ENCODE data around the gene PSMB7. TPM values are rescaled to one million over a fixed set of nuclear protein-coding genes. Genes with fewer than 3 reads are reported as not detected.
A peak's percentile ranks its signal among the peaks of the same experiment; 100 is the strongest.

The PSMB7 gene
- total RNA-seq, 4 donors from 2014 or later = 265 to 438 (median 354) TPM

DNA sequence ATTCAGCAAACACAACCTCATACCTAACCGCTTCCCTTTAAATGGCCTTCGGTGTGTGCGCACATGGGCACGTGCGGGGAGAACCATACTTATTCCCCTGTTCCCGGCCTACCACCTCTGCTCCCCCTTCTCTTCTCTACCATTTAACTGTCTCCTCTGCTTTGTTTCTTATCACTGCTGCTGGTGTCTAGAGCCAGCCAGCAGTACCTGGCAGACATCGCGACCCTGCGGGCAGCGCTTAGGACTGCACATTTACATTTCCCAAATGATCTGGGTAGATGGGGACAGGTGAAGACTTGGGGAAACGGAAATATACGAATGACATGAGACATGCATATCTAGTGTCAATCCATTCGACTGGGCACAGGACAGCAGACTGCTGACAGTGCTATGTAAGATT, 56.6 kb downstream of the PSMB7 start:
- in situ Hi-C loops (cut with MboI; ENCODE audit: low sequenced_read_pairs in 4 of 4) = no loop called here
- no peak for TF ChIP-seq POLR2A (IDR thresholded peaks at IDR 0.05)
- TF ChIP-seq, protein P1, sequence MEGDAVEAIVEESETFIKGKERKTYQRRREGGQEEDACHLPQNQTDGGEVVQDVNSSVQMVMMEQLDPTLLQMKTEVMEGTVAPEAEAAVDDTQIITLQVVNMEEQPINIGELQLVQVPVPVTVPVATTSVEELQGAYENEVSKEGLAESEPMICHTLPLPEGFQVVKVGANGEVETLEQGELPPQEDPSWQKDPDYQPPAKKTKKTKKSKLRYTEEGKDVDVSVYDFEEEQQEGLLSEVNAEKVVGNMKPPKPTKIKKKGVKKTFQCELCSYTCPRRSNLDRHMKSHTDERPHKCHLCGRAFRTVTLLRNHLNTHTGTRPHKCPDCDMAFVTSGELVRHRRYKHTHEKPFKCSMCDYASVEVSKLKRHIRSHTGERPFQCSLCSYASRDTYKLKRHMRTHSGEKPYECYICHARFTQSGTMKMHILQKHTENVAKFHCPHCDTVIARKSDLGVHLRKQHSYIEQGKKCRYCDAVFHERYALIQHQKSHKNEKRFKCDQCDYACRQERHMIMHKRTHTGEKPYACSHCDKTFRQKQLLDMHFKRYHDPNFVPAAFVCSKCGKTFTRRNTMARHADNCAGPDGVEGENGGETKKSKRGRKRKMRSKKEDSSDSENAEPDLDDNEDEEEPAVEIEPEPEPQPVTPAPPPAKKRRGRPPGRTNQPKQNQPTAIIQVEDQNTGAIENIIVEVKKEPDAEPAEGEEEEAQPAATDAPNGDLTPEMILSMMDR (IDR thresholded peaks at IDR 0.05 in 4 of 5, conservative IDR thresholded peaks at IDR 0.05 in 1 of 5) = no peak
- intact Hi-C loops (cut with DNase I; ENCODE audit: low total_unique reads) = no loop called here
- Histone ChIP-seq H3K4me3 (no peak overlapping the region), H3K9me3 (no peaks in the 10 kb centered on the region), H3K36me3 (peaks cover 0 to under 1% of the 10 kb centered on the region in 2 donors), H3K27me3 (no peaks in the 10 kb centered on the region), H3K27ac (no peak overlapping the region), H3K4me1 (peaks cover 23 to 33% of the 10 kb centered on the region in 2 donors)
- no peak for ATAC-seq
- DNase-seq = no peak

DNA sequence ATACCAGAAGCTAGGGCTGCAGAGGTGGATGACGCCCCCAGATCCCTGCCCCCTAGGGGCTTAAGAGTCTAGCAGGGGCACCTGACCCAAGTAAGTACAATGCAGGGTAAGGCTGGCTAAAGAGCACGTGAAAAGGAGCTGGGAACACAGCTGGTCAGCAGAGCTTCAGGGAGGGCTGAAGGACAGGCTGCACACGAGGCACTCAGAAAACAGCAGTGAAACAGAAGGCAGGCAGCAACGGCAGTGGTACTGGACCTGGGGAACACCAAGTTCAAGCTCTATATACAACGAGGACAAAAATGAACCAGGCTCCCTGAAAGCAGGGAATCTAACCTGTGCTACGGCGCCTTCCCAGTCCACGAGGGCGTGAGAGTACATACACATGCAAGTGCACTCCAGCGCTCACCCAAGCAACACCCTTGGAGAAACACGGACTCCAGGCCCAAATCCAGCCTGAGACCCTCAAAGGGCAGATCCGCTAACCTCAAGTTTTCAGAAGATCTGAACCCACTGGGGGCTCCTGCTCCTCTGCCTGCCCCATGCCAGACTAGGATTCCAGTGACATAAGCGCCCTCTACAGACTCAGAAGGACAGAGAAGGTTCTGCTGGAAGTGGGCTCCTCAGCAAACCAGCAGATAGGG, 57.4 kb downstream of the PSMB7 start:
- Histone ChIP-seq H3K4me1 (peaks cover 19 to 29% of the 10 kb centered on the region in 2 donors), H3K27me3 (no peaks in the 10 kb centered on the region), H3K4me3 (no peak overlapping the region), H3K9me3 (no peaks in the 10 kb centered on the region), H3K36me3 (peaks cover 0 to 9% of the 10 kb centered on the region in 2 donors), H3K27ac (no peak overlapping the region)
- no peak for TF ChIP-seq POLR2A (IDR thresholded peaks at IDR 0.05)
- TF ChIP-seq, protein P1 (IDR thresholded peaks at IDR 0.05 in 4 of 5, conservative IDR thresholded peaks at IDR 0.05 in 1 of 5) = no peak
- ATAC-seq (peak in 1 of 2 donors; percentile 14), DNase-seq (no peak)
- intact Hi-C loops (cut with DNase I; ENCODE audit: low total_unique reads) (no loop called here), in situ Hi-C loops (cut with MboI; ENCODE audit: low sequenced_read_pairs in 4 of 4) (no loop called here)

DNA sequence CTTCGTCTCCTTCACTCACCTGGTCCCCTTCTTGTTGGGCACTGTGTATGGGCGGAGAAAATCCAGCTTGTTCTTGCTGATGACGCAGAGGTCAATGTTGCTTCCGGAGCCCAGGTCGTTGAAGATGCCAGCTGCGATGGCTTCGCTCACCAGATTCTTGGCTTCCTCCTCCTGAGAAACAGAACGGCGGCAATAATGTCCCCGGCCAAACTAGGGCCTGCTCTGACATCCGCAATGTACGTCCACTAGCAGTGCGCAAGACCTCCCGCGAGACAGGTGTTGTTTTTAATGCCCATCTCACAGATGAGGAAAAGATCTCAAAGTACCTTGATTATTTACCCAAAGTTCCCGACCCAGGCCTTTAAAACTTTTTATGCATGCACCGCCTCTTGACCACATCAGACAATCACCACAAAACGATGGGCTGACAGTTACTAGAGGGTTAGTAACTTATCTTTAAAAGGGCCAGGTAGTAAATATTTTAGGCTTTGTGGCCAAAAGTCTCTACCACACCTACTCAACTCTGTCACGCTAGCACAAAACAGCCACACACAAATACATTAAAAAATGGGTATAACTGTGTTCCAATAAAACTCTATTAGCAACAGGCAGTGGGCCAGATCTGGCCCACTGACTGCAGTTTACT, 58.4 kb downstream of the PSMB7 start:
- ATAC-seq (no peak), DNase-seq (no peak)
- TF ChIP-seq, protein P1 (IDR thresholded peaks at IDR 0.05 in 4 of 5, conservative IDR thresholded peaks at IDR 0.05 in 1 of 5) = no peak
- no peak for TF ChIP-seq POLR2A (IDR thresholded peaks at IDR 0.05)
- Histone ChIP-seq H3K27ac (no peak overlapping the region), H3K27me3 (no peaks in the 10 kb centered on the region), H3K4me3 (no peak overlapping the region), H3K4me1 (peaks cover 13 to 29% of the 10 kb centered on the region in 2 donors), H3K36me3 (peaks cover 0 to 18% of the 10 kb centered on the region in 2 donors), H3K9me3 (no peaks in the 10 kb centered on the region)
- intact Hi-C loops (cut with DNase I; ENCODE audit: low total_unique reads) (no loop called here), in situ Hi-C loops (cut with MboI; ENCODE audit: low sequenced_read_pairs in 4 of 4) (no loop called here)

DNA sequence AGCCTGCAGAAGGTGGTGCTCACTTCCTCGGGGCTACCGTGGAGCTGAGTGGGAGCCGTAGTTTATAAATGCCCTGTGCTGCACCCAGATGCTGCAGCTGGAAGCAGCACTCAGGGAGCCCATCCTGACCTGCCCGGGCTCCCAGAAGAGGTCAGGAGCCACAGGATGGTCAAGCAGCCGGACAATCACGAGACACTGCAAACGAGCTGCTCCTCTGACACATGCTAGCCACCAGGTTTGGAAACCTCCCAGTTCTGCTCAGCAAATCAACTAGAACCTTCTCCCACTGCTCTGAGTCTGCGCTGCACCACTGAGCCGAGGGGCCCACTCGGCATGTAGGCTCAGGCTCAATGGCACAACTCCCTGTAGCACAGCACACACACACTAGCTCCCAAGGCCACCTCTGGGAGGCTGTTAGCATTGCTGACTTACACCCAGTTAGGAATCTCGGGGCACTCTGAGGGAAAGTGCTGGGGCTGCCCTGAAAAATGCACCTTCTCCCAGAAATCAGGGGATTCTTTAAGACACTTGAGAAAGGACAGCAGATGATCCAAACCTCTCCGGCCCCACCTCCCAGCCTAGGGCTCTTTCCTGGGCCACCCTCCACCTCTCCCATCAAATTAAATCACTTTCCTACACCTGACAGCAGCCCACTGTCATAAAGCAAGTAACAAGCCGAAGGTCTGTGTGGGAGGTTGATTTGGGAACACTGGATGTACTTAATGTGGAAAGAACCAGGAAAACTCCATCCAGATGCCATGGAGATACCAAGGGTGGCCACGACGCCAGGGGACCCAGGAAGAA, 59.1 kb downstream of the PSMB7 start:
- ATAC-seq (no peak), DNase-seq (no peak)
- in situ Hi-C loops (cut with MboI; ENCODE audit: low sequenced_read_pairs in 4 of 4) (no loop called here), intact Hi-C loops (cut with DNase I; ENCODE audit: low total_unique reads) (no loop called here)
- H3K9me3 ChIP-seq = no peaks in the 10 kb centered on the region
- TF ChIP-seq POLR2A (IDR thresholded peaks at IDR 0.05) = no peak
- TF ChIP-seq, protein P1 (IDR thresholded peaks at IDR 0.05 in 4 of 5, conservative IDR thresholded peaks at IDR 0.05 in 1 of 5) = no peak
- H3K4me1 ChIP-seq = peaks cover 10 to 22% of the 10 kb centered on the region in 2 donors
- no peak overlapping the region for H3K4me3 ChIP-seq
- peaks cover 0 to 26% of the 10 kb centered on the region in 2 donors for H3K36me3 ChIP-seq
- no peak overlapping the region for H3K27ac ChIP-seq
- H3K27me3 ChIP-seq = no peaks in the 10 kb centered on the region

Data from gastrocnemius medialis (tissue), 4 donors.